Dendritic cell treated with granulocyte-macrophage colony-stimulating factor and Interleukin-4, amounts not matched to agents 40 ng/mL and 50 ng/mL, for 4 days (primary cell): ENCODE results near the gene CAMKK2.
A peak's percentile ranks its signal among the peaks of the same experiment; 100 is the strongest.

Source experiments
- H3K27ac Mint-ChIP-seq: one replicate; pipeline ENCODE4 v1.8.0; 2022; ENCODE audit warnings: mild to moderate bottlenecking, mixed read lengths
- H3K27me3 Mint-ChIP-seq: one replicate; pipeline ENCODE4 v1.8.0; 2022; ENCODE audit warnings: mild to moderate bottlenecking, mixed read lengths
- H3K36me3 Mint-ChIP-seq: one replicate; pipeline ENCODE4 v1.8.0; 2022; ENCODE audit warnings: low read depth, mixed read lengths
- H3K4me1 Mint-ChIP-seq: one replicate; pipeline ENCODE4 v1.8.0; 2022; ENCODE audit warnings: low read depth, mixed read lengths
- H3K4me3 Mint-ChIP-seq: one replicate; pipeline ENCODE4 v1.8.0; 2022; ENCODE audit warnings: mild to moderate bottlenecking, moderate library complexity, mixed read lengths
- H3K9me3 Mint-ChIP-seq: one replicate; pipeline ENCODE4 v1.8.0; 2022; ENCODE audit warnings: mixed read lengths
- intact Hi-C: fragments of 100-400 bp; cut with micrococcal nuclease; formaldehyde crosslinking; loops from one replicate; pipeline ENCODE4 v1.15.0; 2022

CAMKK2 gene

DNA sequence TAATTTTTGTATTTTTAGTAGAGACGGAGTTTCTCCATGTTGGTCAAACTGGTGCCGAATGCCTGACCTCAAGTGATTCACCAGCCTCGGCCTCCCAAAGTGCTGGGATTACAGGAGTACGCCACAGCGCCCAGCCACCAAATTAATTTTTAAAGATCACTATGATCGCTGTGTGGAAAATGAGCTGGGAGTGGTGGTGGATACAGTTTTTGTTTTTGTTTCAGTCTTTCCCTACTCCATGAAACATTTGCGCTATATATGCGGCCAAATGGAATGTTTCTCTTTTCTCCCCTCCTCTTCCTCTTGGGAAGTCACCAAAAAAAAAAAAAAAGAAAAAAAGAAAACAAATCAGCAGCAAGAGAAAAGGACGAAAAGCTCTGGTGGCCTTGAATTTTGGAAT lies 107.4 kb downstream of the CAMKK2 start:
- H3K4me1 Mint-ChIP-seq = peaks cover 68% of the 10 kb centered on the region
- H3K27me3 Mint-ChIP-seq = no peaks in the 10 kb centered on the region
- H3K27ac Mint-ChIP-seq = peak overlapping the region; percentile 47
- H3K9me3 Mint-ChIP-seq = no peaks in the 10 kb centered on the region
- peaks cover 18% of the 10 kb centered on the region for H3K36me3 Mint-ChIP-seq
- intact Hi-C loops = no loop called here
- no peak overlapping the region for H3K4me3 Mint-ChIP-seq

DNA sequence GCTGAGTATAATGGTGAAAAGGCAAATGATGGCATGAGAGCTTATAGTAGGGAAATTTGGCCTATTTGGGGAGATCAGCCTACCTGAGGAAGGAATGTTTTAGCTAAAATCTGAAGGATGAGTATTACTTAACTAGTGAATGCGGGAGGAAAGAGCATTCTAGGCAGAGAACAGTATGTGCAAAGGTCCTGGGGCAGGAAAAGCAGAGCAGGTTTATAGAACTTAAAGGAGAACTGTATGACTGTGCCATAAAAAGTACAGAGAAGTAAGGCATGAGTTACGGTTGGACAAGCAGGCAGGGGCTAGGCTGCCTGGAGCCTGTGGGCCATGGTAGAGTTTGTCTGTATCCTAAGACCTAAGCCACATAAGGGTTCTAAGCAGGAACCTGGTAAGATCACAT lies 108.3 kb downstream of the CAMKK2 start:
- no peaks in the 10 kb centered on the region for H3K9me3 Mint-ChIP-seq
- H3K27me3 Mint-ChIP-seq = no peaks in the 10 kb centered on the region
- intact Hi-C loops = no loop called here
- H3K4me3 Mint-ChIP-seq = no peak overlapping the region
- no peak overlapping the region for H3K27ac Mint-ChIP-seq
- peaks cover 62% of the 10 kb centered on the region for H3K4me1 Mint-ChIP-seq
- peaks cover 18% of the 10 kb centered on the region for H3K36me3 Mint-ChIP-seq
